ENCODE data around the gene GHR.

GHR gene

DNA sequence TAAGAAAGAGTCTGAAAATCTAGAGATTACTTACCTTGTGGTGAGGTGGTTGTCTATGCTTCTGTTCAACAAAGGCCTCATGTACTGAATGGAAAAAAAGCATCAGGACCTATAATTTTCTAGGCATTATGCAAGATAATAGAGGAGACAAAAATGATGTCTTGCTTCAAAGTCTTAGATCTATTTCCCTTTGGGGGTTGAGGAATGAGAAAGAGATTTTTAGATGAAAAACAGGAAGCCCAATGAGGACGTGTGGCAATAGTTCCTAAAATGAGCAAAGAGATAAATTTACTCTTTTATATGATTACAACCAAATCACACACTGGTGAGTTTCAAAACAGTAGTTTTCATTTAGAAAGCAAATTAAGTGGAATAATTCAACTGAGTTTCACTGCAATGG lies 99.5 kb downstream of the GHR start:
- TF ChIP-seq SPI1 (IDR thresholded peaks at IDR 0.05; ENCODE audit: borderline replicate concordance, low read depth) (no peak), POLR2AphosphoS5 (IDR thresholded peaks at IDR 0.05; ENCODE audit: low read depth) (no peak), GABPA (IDR thresholded peaks at IDR 0.05; ENCODE audit: low read depth) (no peak)
- TF ChIP-seq, protein P1, sequence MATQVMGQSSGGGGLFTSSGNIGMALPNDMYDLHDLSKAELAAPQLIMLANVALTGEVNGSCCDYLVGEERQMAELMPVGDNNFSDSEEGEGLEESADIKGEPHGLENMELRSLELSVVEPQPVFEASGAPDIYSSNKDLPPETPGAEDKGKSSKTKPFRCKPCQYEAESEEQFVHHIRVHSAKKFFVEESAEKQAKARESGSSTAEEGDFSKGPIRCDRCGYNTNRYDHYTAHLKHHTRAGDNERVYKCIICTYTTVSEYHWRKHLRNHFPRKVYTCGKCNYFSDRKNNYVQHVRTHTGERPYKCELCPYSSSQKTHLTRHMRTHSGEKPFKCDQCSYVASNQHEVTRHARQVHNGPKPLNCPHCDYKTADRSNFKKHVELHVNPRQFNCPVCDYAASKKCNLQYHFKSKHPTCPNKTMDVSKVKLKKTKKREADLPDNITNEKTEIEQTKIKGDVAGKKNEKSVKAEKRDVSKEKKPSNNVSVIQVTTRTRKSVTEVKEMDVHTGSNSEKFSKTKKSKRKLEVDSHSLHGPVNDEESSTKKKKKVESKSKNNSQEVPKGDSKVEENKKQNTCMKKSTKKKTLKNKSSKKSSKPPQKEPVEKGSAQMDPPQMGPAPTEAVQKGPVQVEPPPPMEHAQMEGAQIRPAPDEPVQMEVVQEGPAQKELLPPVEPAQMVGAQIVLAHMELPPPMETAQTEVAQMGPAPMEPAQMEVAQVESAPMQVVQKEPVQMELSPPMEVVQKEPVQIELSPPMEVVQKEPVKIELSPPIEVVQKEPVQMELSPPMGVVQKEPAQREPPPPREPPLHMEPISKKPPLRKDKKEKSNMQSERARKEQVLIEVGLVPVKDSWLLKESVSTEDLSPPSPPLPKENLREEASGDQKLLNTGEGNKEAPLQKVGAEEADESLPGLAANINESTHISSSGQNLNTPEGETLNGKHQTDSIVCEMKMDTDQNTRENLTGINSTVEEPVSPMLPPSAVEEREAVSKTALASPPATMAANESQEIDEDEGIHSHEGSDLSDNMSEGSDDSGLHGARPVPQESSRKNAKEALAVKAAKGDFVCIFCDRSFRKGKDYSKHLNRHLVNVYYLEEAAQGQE (IDR thresholded peaks at IDR 0.05; ENCODE audit: insufficient replicate concordance, low read depth), result no peak
- TF ChIP-seq, protein P2, sequence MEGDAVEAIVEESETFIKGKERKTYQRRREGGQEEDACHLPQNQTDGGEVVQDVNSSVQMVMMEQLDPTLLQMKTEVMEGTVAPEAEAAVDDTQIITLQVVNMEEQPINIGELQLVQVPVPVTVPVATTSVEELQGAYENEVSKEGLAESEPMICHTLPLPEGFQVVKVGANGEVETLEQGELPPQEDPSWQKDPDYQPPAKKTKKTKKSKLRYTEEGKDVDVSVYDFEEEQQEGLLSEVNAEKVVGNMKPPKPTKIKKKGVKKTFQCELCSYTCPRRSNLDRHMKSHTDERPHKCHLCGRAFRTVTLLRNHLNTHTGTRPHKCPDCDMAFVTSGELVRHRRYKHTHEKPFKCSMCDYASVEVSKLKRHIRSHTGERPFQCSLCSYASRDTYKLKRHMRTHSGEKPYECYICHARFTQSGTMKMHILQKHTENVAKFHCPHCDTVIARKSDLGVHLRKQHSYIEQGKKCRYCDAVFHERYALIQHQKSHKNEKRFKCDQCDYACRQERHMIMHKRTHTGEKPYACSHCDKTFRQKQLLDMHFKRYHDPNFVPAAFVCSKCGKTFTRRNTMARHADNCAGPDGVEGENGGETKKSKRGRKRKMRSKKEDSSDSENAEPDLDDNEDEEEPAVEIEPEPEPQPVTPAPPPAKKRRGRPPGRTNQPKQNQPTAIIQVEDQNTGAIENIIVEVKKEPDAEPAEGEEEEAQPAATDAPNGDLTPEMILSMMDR (IDR thresholded peaks at IDR 0.05; ENCODE audit: insufficient read depth, low read length), result no peak
- no peak for DNase-seq (ENCODE audit: low read depth in 1 of 2, low spot score in 1 of 2)

DNA sequence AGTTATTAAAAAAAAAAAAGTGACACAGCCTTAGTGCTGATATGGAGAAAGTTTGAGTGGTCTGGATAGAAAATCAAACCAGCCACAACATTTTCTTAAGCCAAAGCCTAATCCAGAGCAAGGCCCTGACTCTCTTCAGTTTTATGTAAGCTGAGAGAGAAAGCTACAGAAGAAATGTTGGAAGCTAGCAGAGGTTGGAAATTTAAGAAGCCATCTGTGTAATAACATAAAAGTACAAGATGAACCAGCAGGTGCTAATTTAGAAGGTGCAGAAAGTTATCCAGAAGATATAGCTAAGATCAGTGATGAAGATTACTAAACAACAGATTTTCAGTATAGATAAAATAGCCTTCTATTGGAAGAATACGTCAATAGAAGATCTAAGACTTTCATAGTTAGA lies 102.9 kb downstream of the GHR start:
- TF ChIP-seq, protein P2 (IDR thresholded peaks at IDR 0.05; ENCODE audit: insufficient read depth, low read length), result no peak
- TF ChIP-seq GABPA (IDR thresholded peaks at IDR 0.05; ENCODE audit: low read depth), result no peak
- no peak for TF ChIP-seq POLR2AphosphoS5 (IDR thresholded peaks at IDR 0.05; ENCODE audit: low read depth)
- TF ChIP-seq, protein P1 (IDR thresholded peaks at IDR 0.05; ENCODE audit: insufficient replicate concordance, low read depth), result no peak
- no peak for TF ChIP-seq SPI1 (IDR thresholded peaks at IDR 0.05; ENCODE audit: borderline replicate concordance, low read depth)
- no peak for DNase-seq (ENCODE audit: low read depth in 1 of 2, low spot score in 1 of 2)
- no peak overlapping the region for H3K4me3 ChIP-seq (replicated peaks; ENCODE audit: insufficient read depth, low read length)
- no peak overlapping the region for H3K27ac ChIP-seq (replicated peaks)
- H3K27me3 ChIP-seq (ENCODE audit: insufficient read depth, poor library complexity, severe bottlenecking), result no peaks in the 10 kb centered on the region

More for the DNA sequence above, 99.5 kb downstream of the GHR start:
- Histone ChIP-seq H3K27ac (replicated peaks) (no peak overlapping the region), H3K4me3 (replicated peaks; ENCODE audit: insufficient read depth, low read length) (no peak overlapping the region), H3K27me3 (ENCODE audit: insufficient read depth, poor library complexity, severe bottlenecking) (no peaks in the 10 kb centered on the region)

DNA sequence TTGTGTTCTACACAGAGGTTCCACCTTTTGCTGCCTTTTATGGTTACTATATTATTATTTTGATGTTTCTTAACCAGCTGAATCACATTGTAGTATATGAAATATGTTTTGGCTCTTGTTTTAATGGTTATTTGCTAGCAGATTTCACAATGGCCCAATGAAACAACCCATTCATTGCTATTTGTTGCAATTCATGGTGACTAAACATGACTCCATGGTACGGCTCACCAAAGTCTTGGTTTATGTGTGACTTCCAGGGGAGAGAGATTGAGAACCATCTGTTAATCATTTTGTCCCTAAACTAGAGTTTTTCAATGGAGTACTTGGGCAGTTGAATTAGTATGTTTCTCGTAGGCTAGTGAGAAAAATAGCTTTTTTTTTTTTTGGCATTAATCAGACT lies 108.4 kb downstream of the GHR start:
- no peak for DNase-seq (ENCODE audit: low read depth in 1 of 2, low spot score in 1 of 2)

More for the DNA sequence above, 108.4 kb downstream of the GHR start:
- no peak overlapping the region for H3K4me3 ChIP-seq (replicated peaks; ENCODE audit: insufficient read depth, low read length)
- TF ChIP-seq GABPA (IDR thresholded peaks at IDR 0.05; ENCODE audit: low read depth) (no peak), SPI1 (IDR thresholded peaks at IDR 0.05; ENCODE audit: borderline replicate concordance, low read depth) (no peak), POLR2AphosphoS5 (IDR thresholded peaks at IDR 0.05; ENCODE audit: low read depth) (no peak)
- TF ChIP-seq, protein P2 (IDR thresholded peaks at IDR 0.05; ENCODE audit: insufficient read depth, low read length), result no peak
- TF ChIP-seq, protein P1 (IDR thresholded peaks at IDR 0.05; ENCODE audit: insufficient replicate concordance, low read depth), result no peak
- H3K27me3 ChIP-seq (ENCODE audit: insufficient read depth, poor library complexity, severe bottlenecking), result no peaks in the 10 kb centered on the region
- no peak overlapping the region for H3K27ac ChIP-seq (replicated peaks)

All from HL-60 (cell line).